ENCODE data around the gene ZMYM4. TPM values are rescaled to one million over a fixed set of nuclear protein-coding genes. Genes with fewer than 3 reads are reported as not detected.
A peak's percentile ranks its signal among the peaks of the same experiment; 100 is the strongest.

The ZMYM4 gene
- total RNA-seq, 1 experiment from 2014 or later, result 60.3 TPM

GRCh38 chr1:35444519-35444774 lies 175.9 kb downstream of the ZMYM4 start:
- POLR2A ChIA-PET, result interaction anchor here (0.6 to 1.5 kb wide), 2 partner anchors 115 to 199 kb away, joined by 3 read pairs; no protein-coding TSS in a partner anchor
- Mint-ChIP-seq H3K27me3 (ENCODE audit: low read depth) (no peaks in the 10 kb centered on the region), H3K9me3 (no peaks in the 10 kb centered on the region), H3K4me3 (no peak overlapping the region), H3K36me3 (peaks cover 46% of the 10 kb centered on the region), H3K27ac (peak overlapping the region; percentile 51; the same call in 1 of the 2 replicates), H3K4me1 (no peaks in the 10 kb centered on the region)
- TF ChIP-seq CTCF (IDR thresholded peaks at IDR 0.05) (no peak), FOXK1 (CRISPR knock-in tag; IDR thresholded peaks at IDR 0.05) (no peak), PRRX2 (CRISPR knock-in tag; IDR thresholded peaks at IDR 0.05) (no peak), PREB (CRISPR knock-in tag; IDR thresholded peaks at IDR 0.05; ENCODE audit: borderline replicate concordance) (no peak), PRDM15 (CRISPR knock-in tag; IDR thresholded peaks at IDR 0.05) (no peak), STAT6 (CRISPR knock-in tag; conservative IDR thresholded peaks at IDR 0.05; ENCODE audit: low read depth) (no peak)
- ATAC-seq, result no peak
- DNase-seq (ENCODE audit: low spot score), result no peak
- CTCF ChIA-PET, result interaction anchor here (0.8 to 2.3 kb wide), 12 partner anchors 12 to 287 kb away, joined by 3 to 10 read pairs (median 4); no protein-coding TSS in a partner anchor

- H3K27ac Mint-ChIP-seq, result no peak overlapping the region
- peaks cover 43% of the 10 kb centered on the region for H3K36me3 Mint-ChIP-seq
- no peaks in the 10 kb centered on the region for H3K27me3 Mint-ChIP-seq (ENCODE audit: low read depth)
- no peaks in the 10 kb centered on the region for H3K4me1 Mint-ChIP-seq
- POLR2A ChIA-PET, result interaction anchor here (1.1 kb wide), 1 partner anchor 101 kb away, joined by 3 read pairs; no protein-coding TSS in a partner anchor
- no peak for DNase-seq (ENCODE audit: low spot score)
- CTCF ChIA-PET, result no interaction called here
- H3K4me3 Mint-ChIP-seq, result no peak overlapping the region
- no peak for ATAC-seq
- no peaks in the 10 kb centered on the region for H3K9me3 Mint-ChIP-seq
- no peak for TF ChIP-seq CBFB (CRISPR knock-in tag; IDR thresholded peaks at IDR 0.05; ENCODE audit: low read depth)
- TF ChIP-seq MXD4 (CRISPR knock-in tag; IDR thresholded peaks at IDR 0.05; ENCODE audit: borderline replicate concordance), result no peak
- no peak for TF ChIP-seq ZSCAN18 (CRISPR knock-in tag; IDR thresholded peaks at IDR 0.05)
- TF ChIP-seq ZNF317 (CRISPR knock-in tag; IDR thresholded peaks at IDR 0.05; ENCODE audit: borderline replicate concordance, low read depth), result no peak
- no peak for TF ChIP-seq ETV6 (CRISPR knock-in tag; IDR thresholded peaks at IDR 0.05)
- no peak for TF ChIP-seq SP1 (CRISPR knock-in tag; conservative IDR thresholded peaks at IDR 0.05)
- no peak for TF ChIP-seq ZNF121 (CRISPR knock-in tag; IDR thresholded peaks at IDR 0.05)
- no peak for TF ChIP-seq FOXJ3 (CRISPR knock-in tag; IDR thresholded peaks at IDR 0.05; ENCODE audit: borderline replicate concordance)
- no peak for TF ChIP-seq E2F5 (CRISPR knock-in tag; IDR thresholded peaks at IDR 0.05)
These were observed 178.8 kb downstream of the ZMYM4 start for GRCh38 chr1:35447278-35447677.

All from WTC11 (cell line).